CD4-positive, alpha-beta T cell (primary cell): ENCODE results near the gene THAP12. TPM values are rescaled to one million over a fixed set of nuclear protein-coding genes. Genes with fewer than 3 reads are reported as not detected.

ENCODE experiments used
- ATAC-seq: fragments of 200-7000 bp; cut with Tn5 transposase; one replicate; pipeline ENCODE4 v1.10.0; 2022; ENCODE audit warnings: mild to moderate bottlenecking; ENCODE audit not compliant: poor library complexity
- CTCF ChIA-PET: fragments of 350-600 bp; sonication (Branson Sonifier 250); formaldehyde crosslinking; loops from one replicate; lab custom pipeline; 2021; ENCODE audit warnings: antibody characterized with exemption, inconsistent platforms; lab: Charles Lee
- POLR2A ChIA-PET: fragments of 350-600 bp; sonication (Branson Sonifier 250); formaldehyde crosslinking; loops from one replicate; lab custom pipeline; 2021; ENCODE audit warnings: antibody characterized with exemption, inconsistent platforms; lab: Charles Lee
- DNase-seq, 14 experiments: peaks; one replicate each; pipeline ENCODE4 v3.0.0-alpha.2; 2013 to 2020; ENCODE audit warnings: mixed read lengths in 2 of 14
- H3K27ac ChIP-seq, 2 donors: one replicate each; pipeline versions ENCODE4 v1.5.1 to v1.7.0; 2013; ENCODE audit warnings: low read length in 2 of 2, low read depth in 1 of 2, mild to moderate bottlenecking in 1 of 2
- H3K27me3 ChIP-seq, 2 experiments: 1 replicate in 1 of 2; 2 replicates in 1 of 2; pipeline versions ENCODE4 v1.6.1 to v1.7.0; 2013; ENCODE audit warnings: low read length in 2 of 2, control low read depth in 1 of 2, mild to moderate bottlenecking in 1 of 2, moderate library complexity in 1 of 2; ENCODE audit not compliant: insufficient read depth in 2 of 2, control insufficient read depth in 1 of 2
- H3K36me3 ChIP-seq: one replicate; pipeline ENCODE4 v1.6.1; 2013; ENCODE audit warnings: low read length, control low read depth; ENCODE audit not compliant: insufficient read depth
- H3K4me1 ChIP-seq: one replicate; pipeline ENCODE4 v1.6.1; 2013; ENCODE audit warnings: low read length, control low read depth; ENCODE audit not compliant: insufficient read depth
- H3K4me3 ChIP-seq: one replicate; pipeline ENCODE4 v1.5.1; 2013; ENCODE audit warnings: mild to moderate bottlenecking, low read length, moderate library complexity
- H3K9me3 ChIP-seq, 2 experiments: 1 replicate in 1 of 2; 2 replicates in 1 of 2; pipeline versions ENCODE4 v1.6.1 to v1.7.0; 2013; ENCODE audit warnings: low read length in 2 of 2, mild to moderate bottlenecking in 2 of 2, control low read depth in 1 of 2, moderate library complexity in 1 of 2; ENCODE audit not compliant: control insufficient read depth in 1 of 2, insufficient read depth in 1 of 2
- H3K27ac Mint-ChIP-seq: one replicate; pipeline ENCODE4 v1.8.0; 2020; ENCODE audit warnings: mixed read lengths
- H3K27me3 Mint-ChIP-seq: one replicate; pipeline ENCODE4 v1.8.0; 2021; ENCODE audit warnings: mixed read lengths
- H3K36me3 Mint-ChIP-seq: one replicate; pipeline ENCODE4 v1.8.0; 2021; ENCODE audit warnings: low read depth, mixed read lengths
- H3K4me1 Mint-ChIP-seq: one replicate; pipeline ENCODE4 v1.8.0; 2021; ENCODE audit warnings: low read depth, mixed read lengths
- H3K4me3 Mint-ChIP-seq: one replicate; pipeline ENCODE4 v1.8.0; 2020; ENCODE audit warnings: mild to moderate bottlenecking, mixed read lengths
- H3K9me3 Mint-ChIP-seq: one replicate; pipeline ENCODE4 v1.8.0; 2020; ENCODE audit warnings: mixed read lengths
- CTCF ChIP-seq: fragments of 200-600 bp; IDR thresholded peaks from one replicate; pipeline ENCODE4 v1.8.0; 2022; ENCODE audit warnings: antibody characterized with exemption, mild to moderate bottlenecking
- intact Hi-C, 2 experiments: fragments of 100-400 bp; cut with DNase I in 1 of 2; cut with micrococcal nuclease in 1 of 2; formaldehyde crosslinking; loops; one replicate each; pipeline versions ENCODE4 v1.15.1 to v1.9.0; 2023 to 2025; cut with DNase I, micrococcal nuclease
- total RNA-seq, 174 experiments: library from RNA in 2 of 174; stranded (reverse) in 2 of 174; gene quantifications; one replicate each; pipeline ENCODE4 v1.2.3 and lab custom pipeline; 2021 to 2026

Gene THAP12
- total RNA-seq, 2 experiments from 2014 or later: 34.8 to 36.3 TPM

GRCh38 chr11:76348348-76348747 lies 32.6 kb downstream of the THAP12 start:
- no peak for TF ChIP-seq CTCF
- H3K27me3 Mint-ChIP-seq: no peaks in the 10 kb centered on the region
- no peaks in the 10 kb centered on the region for H3K27me3 ChIP-seq
- peaks cover 0 to under 1% of the 10 kb centered on the region in 2 experiments for H3K9me3 ChIP-seq
- ATAC-seq (no peak), DNase-seq (no peak)
- H3K4me3 ChIP-seq: no peak overlapping the region
- H3K4me1 ChIP-seq: no peaks in the 10 kb centered on the region
- no peak overlapping the region for H3K27ac Mint-ChIP-seq
- no peak overlapping the region for H3K27ac ChIP-seq
- POLR2A ChIA-PET: no interaction called here
- CTCF ChIA-PET: no interaction called here
- H3K36me3 ChIP-seq: peaks cover 15% of the 10 kb centered on the region
- H3K4me1 Mint-ChIP-seq: no peaks in the 10 kb centered on the region
- H3K9me3 Mint-ChIP-seq: no peaks in the 10 kb centered on the region
- intact Hi-C loops: no loop called here
- H3K4me3 Mint-ChIP-seq: no peak overlapping the region
- H3K36me3 Mint-ChIP-seq: peaks cover 51% of the 10 kb centered on the region

- no peak for TF ChIP-seq CTCF
- H3K36me3 Mint-ChIP-seq: peaks cover 42% of the 10 kb centered on the region
- H3K4me1 ChIP-seq: no peaks in the 10 kb centered on the region
- ChIA-PET CTCF (no interaction called here), POLR2A (interaction anchor here (0.7 kb wide), 1 partner anchor 164 kb away, joined by 3 read pairs; no protein-coding TSS in a partner anchor)
- no peaks in the 10 kb centered on the region for H3K9me3 ChIP-seq
- ATAC-seq (no peak), DNase-seq (no peak)
- no peak overlapping the region for H3K27ac Mint-ChIP-seq
- no peaks in the 10 kb centered on the region for H3K27me3 ChIP-seq
- no peak overlapping the region for H3K4me3 Mint-ChIP-seq
- no peak overlapping the region for H3K27ac ChIP-seq
- intact Hi-C loops: no loop called here
- H3K36me3 ChIP-seq: peaks cover 6% of the 10 kb centered on the region
- H3K4me1 Mint-ChIP-seq: no peaks in the 10 kb centered on the region
- H3K4me3 ChIP-seq: no peak overlapping the region
- no peaks in the 10 kb centered on the region for H3K9me3 Mint-ChIP-seq
- no peaks in the 10 kb centered on the region for H3K27me3 Mint-ChIP-seq
Observed at GRCh38 chr11:76347466-76347865, 33.5 kb downstream of the THAP12 start.

GRCh38 chr11:76339221-76339620 lies 41.7 kb downstream of the THAP12 start:
- peak; percentile 51 for ATAC-seq
- Mint-ChIP-seq H3K36me3 (no peaks in the 10 kb centered on the region), H3K27ac (peak overlapping the region; percentile 16), H3K9me3 (no peaks in the 10 kb centered on the region), H3K27me3 (no peaks in the 10 kb centered on the region), H3K4me3 (no peak overlapping the region), H3K4me1 (peaks cover 22% of the 10 kb centered on the region)
- H3K36me3 ChIP-seq: no peaks in the 10 kb centered on the region
- CTCF ChIA-PET: interaction anchor here (0.6 kb wide), 1 partner anchor 266 kb away, joined by 3 read pairs; no protein-coding TSS in a partner anchor
- no peak overlapping the region for H3K4me3 ChIP-seq
- H3K4me1 ChIP-seq: peaks cover 25% of the 10 kb centered on the region
- intact Hi-C loops: no loop called here
- H3K27me3 ChIP-seq: no peaks in the 10 kb centered on the region
- TF ChIP-seq CTCF: no peak
- POLR2A ChIA-PET: no interaction called here
- H3K27ac ChIP-seq: no peak overlapping the region
- H3K9me3 ChIP-seq: peaks cover 10 to 13% of the 10 kb centered on the region in 2 experiments
- peak in 4 of 14 experiments; percentile 7 to 53 (median 41) for DNase-seq
